MM.1S (cell line): ENCODE measurements around the gene CERKL.

ENCODE experiments used
- EZH2 ChIP-seq: fragments of 300-600 bp; sonication (generic); optimal IDR thresholded peaks from 2 replicates; pipeline ENCODE3; 2017; ENCODE audit warnings: low read depth, mild to moderate bottlenecking, antibody characterized with exemption, low read length, mixed read lengths
- EZH2phosphoT487 ChIP-seq: fragments of 300-600 bp; sonication (generic); IDR thresholded peaks from 2 replicates; pipeline ENCODE4 v1.6.1; 2018; ENCODE audit warnings: antibody characterized with exemption, low read length
- TF ChIP-seq, protein P1 (sequence below): fragments of 300-600 bp; sonication (generic); IDR thresholded peaks from 2 replicates; pipeline ENCODE4 v1.5.1; 2016; ENCODE audit warnings: antibody characterized with exemption, low read length, mixed read lengths

DNA sequence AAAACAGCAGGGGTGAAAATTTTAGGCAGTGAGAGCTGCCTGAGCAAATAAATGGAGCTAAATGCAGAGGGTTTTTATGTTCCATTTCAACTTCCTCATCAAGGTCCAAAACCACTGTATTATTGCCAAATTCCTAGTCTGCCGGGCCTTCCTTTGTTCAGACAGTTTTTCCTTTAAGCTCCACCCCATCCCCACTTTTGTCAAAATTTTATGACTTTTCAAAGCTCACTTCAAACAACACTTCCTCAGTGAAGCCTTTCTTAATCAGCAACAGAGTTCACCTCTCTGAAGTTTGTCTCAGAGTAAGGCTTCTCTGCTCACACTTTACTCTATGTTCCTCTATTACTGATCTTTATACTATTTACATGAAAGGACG, 81.3 kb downstream of the CERKL start:
- TF ChIP-seq, protein P1, sequence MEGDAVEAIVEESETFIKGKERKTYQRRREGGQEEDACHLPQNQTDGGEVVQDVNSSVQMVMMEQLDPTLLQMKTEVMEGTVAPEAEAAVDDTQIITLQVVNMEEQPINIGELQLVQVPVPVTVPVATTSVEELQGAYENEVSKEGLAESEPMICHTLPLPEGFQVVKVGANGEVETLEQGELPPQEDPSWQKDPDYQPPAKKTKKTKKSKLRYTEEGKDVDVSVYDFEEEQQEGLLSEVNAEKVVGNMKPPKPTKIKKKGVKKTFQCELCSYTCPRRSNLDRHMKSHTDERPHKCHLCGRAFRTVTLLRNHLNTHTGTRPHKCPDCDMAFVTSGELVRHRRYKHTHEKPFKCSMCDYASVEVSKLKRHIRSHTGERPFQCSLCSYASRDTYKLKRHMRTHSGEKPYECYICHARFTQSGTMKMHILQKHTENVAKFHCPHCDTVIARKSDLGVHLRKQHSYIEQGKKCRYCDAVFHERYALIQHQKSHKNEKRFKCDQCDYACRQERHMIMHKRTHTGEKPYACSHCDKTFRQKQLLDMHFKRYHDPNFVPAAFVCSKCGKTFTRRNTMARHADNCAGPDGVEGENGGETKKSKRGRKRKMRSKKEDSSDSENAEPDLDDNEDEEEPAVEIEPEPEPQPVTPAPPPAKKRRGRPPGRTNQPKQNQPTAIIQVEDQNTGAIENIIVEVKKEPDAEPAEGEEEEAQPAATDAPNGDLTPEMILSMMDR = no peak
- TF ChIP-seq EZH2 = no peak
- no peak for TF ChIP-seq EZH2phosphoT487
